ENCODE measurements around the gene EXD1. TPM values are rescaled to one million over a fixed set of nuclear protein-coding genes. Genes with fewer than 3 reads are reported as not detected.

The EXD1 gene
- total RNA-seq, 3 donors from 2014 or later, result not detected

- intact Hi-C loops (cut with DNase I; ENCODE audit: low total_unique reads), result no loop called here
Measured at GRCh38 chr15:41231422-41232226, 1.1 kb upstream of the EXD1 start.

GRCh38 chr15:41230345-41230649, 260 bp downstream of the EXD1 start:
- intact Hi-C loops (cut with DNase I; ENCODE audit: low total_unique reads), result no loop called here
- Histone ChIP-seq H3K27ac (peak overlapping the region; percentile 95 to 96), H3K9me3 (no peaks in the 10 kb centered on the region), H3K27me3 (no peaks in the 10 kb centered on the region), H3K4me1 (no peaks in the 10 kb centered on the region), H3K36me3 (no peaks in the 10 kb centered on the region), H3K4me3 (peak overlapping the region; percentile 67 to 96 (median 73))
- no peak for DNase-seq (ENCODE audit: low spot score in 2 of 2)
- TF ChIP-seq CTCF (IDR thresholded peaks at IDR 0.05) (no peak), POLR2A (IDR thresholded peaks at IDR 0.05) (no peak), POLR2AphosphoS5 (IDR thresholded peaks at IDR 0.05) (no peak)

More at GRCh38 chr15:41231422-41232226, 1.1 kb upstream of the EXD1 start:
- Histone ChIP-seq H3K9me3 (no peaks in the 10 kb centered on the region), H3K4me1 (no peaks in the 10 kb centered on the region), H3K36me3 (no peaks in the 10 kb centered on the region), H3K27ac (peak overlapping the region; percentile 95 to 96), H3K4me3 (peak overlapping the region; percentile 67 to 96 (median 73)), H3K27me3 (no peaks in the 10 kb centered on the region)
- no peak for DNase-seq (ENCODE audit: low spot score in 2 of 2)
- TF ChIP-seq CTCF (IDR thresholded peaks at IDR 0.05), result no peak
- TF ChIP-seq POLR2AphosphoS5 (IDR thresholded peaks at IDR 0.05), result no peak
- TF ChIP-seq POLR2A (IDR thresholded peaks at IDR 0.05), result no peak

GRCh38 chr15:41219381-41219780, 11.2 kb downstream of the EXD1 start:
- Histone ChIP-seq H3K4me1 (no peaks in the 10 kb centered on the region), H3K9me3 (no peaks in the 10 kb centered on the region), H3K27ac (no peak overlapping the region), H3K36me3 (no peaks in the 10 kb centered on the region), H3K27me3 (no peaks in the 10 kb centered on the region), H3K4me3 (no peak overlapping the region)
- no peak for DNase-seq (ENCODE audit: low spot score in 2 of 2)
- intact Hi-C loops (cut with DNase I; ENCODE audit: low total_unique reads), result no loop called here
- TF ChIP-seq CTCF (IDR thresholded peaks at IDR 0.05) (no peak), POLR2AphosphoS5 (IDR thresholded peaks at IDR 0.05) (no peak), POLR2A (IDR thresholded peaks at IDR 0.05) (no peak)

- intact Hi-C loops (cut with DNase I; ENCODE audit: low total_unique reads), result no loop called here
- Histone ChIP-seq H3K4me3 (no peak overlapping the region), H3K9me3 (no peaks in the 10 kb centered on the region), H3K27ac (no peak overlapping the region), H3K36me3 (no peaks in the 10 kb centered on the region), H3K4me1 (no peaks in the 10 kb centered on the region), H3K27me3 (no peaks in the 10 kb centered on the region)
- DNase-seq (ENCODE audit: low spot score in 2 of 2), result no peak
- TF ChIP-seq CTCF (IDR thresholded peaks at IDR 0.05) (no peak), POLR2A (IDR thresholded peaks at IDR 0.05) (no peak), POLR2AphosphoS5 (IDR thresholded peaks at IDR 0.05) (no peak)
Measured at GRCh38 chr15:41218851-41219250, 11.7 kb downstream of the EXD1 start.

- intact Hi-C loops (cut with DNase I; ENCODE audit: low total_unique reads), result no loop called here
- Histone ChIP-seq H3K27me3 (no peaks in the 10 kb centered on the region), H3K27ac (no peak overlapping the region), H3K9me3 (no peaks in the 10 kb centered on the region), H3K4me1 (no peaks in the 10 kb centered on the region), H3K4me3 (no peak overlapping the region), H3K36me3 (no peaks in the 10 kb centered on the region)
- no peak for TF ChIP-seq POLR2AphosphoS5 (IDR thresholded peaks at IDR 0.05)
- TF ChIP-seq CTCF (IDR thresholded peaks at IDR 0.05), result no peak
- DNase-seq (ENCODE audit: low spot score in 2 of 2), result no peak
Measured at GRCh38 chr15:41215708-41216107, 14.8 kb downstream of the EXD1 start.

Data from breast epithelium (tissue), 4 donors.